IMR-90 (cell line): ENCODE measurements around the gene CDX1.

ENCODE experiments used
- BHLHE40 ChIP-seq: fragments of 150-350 bp; IDR thresholded peaks from 2 replicates; pipeline ENCODE4 v1.6.1; 2016; ENCODE audit warnings: mild to moderate bottlenecking, low read depth, low read length
- CTCF ChIP-seq: conservative IDR thresholded peaks from 2 replicates; pipeline ENCODE4 v1.5.1; 2012; ENCODE audit warnings: mild to moderate bottlenecking, low read depth, low read length, improper control_type of control experiment
- FOS ChIP-seq: fragments of 150-350 bp; IDR thresholded peaks from 2 replicates; pipeline ENCODE4 v1.6.1; 2016; ENCODE audit warnings: low read depth, low read length
- MAFK ChIP-seq: IDR thresholded peaks from 2 replicates; pipeline ENCODE4 v1.6.1; 2012; ENCODE audit warnings: low read depth, low read length, improper control_type of control experiment
- POLR2A ChIP-seq: IDR thresholded peaks from 2 replicates; pipeline ENCODE4 v1.6.1; 2012; ENCODE audit warnings: mild to moderate bottlenecking, low read depth, low read length
- RCOR1 ChIP-seq: IDR thresholded peaks from 2 replicates; pipeline ENCODE4 v1.6.1; 2012; ENCODE audit warnings: mild to moderate bottlenecking, low read length, improper control_type of control experiment; ENCODE audit not compliant: insufficient replicate concordance
- USF2 ChIP-seq: fragments of 150-350 bp; IDR thresholded peaks from 2 replicates; pipeline ENCODE4 v1.6.1; 2017; ENCODE audit warnings: mild to moderate bottlenecking, antibody characterized with exemption, low read length, low read depth

GRCh38 chr5:150152636-150153462 lies 13.7 kb upstream of the CDX1 start:
- TF ChIP-seq POLR2A (no peak), USF2 (no peak; the same call in 1 of the 2 replicates), CTCF (no peak), FOS (no peak), MAFK (no peak), BHLHE40 (no peak), RCOR1 (no peak)
